Measurements from ENCODE around the gene SLC7A5. TPM values are rescaled to one million over a fixed set of nuclear protein-coding genes. Genes with fewer than 3 reads are reported as not detected.

Gene SLC7A5
- polyA plus RNA-seq, 1 experiment, result 60.2 TPM

GRCh38 chr16:87844120-87844733 lies 25.1 kb downstream of the SLC7A5 start:
- H3K27me3 ChIP-seq (ENCODE audit: control insufficient read depth, insufficient read depth, low read length), result no peaks in the 10 kb centered on the region
- TF ChIP-seq, protein P1, sequence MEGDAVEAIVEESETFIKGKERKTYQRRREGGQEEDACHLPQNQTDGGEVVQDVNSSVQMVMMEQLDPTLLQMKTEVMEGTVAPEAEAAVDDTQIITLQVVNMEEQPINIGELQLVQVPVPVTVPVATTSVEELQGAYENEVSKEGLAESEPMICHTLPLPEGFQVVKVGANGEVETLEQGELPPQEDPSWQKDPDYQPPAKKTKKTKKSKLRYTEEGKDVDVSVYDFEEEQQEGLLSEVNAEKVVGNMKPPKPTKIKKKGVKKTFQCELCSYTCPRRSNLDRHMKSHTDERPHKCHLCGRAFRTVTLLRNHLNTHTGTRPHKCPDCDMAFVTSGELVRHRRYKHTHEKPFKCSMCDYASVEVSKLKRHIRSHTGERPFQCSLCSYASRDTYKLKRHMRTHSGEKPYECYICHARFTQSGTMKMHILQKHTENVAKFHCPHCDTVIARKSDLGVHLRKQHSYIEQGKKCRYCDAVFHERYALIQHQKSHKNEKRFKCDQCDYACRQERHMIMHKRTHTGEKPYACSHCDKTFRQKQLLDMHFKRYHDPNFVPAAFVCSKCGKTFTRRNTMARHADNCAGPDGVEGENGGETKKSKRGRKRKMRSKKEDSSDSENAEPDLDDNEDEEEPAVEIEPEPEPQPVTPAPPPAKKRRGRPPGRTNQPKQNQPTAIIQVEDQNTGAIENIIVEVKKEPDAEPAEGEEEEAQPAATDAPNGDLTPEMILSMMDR (IDR thresholded peaks at IDR 0.05; ENCODE audit: insufficient read depth, low read depth, low read length), result no peak
- DNase-seq (ENCODE audit: low read depth), result no peak
- POLR2A ChIA-PET, result no interaction called here
- CTCF ChIA-PET, result interaction anchor here (4.0 kb wide), 1 partner anchor 65 kb away, joined by 25 read pairs; no protein-coding TSS in a partner anchor
- peaks cover 53% of the 10 kb centered on the region for H3K36me3 ChIP-seq (ENCODE audit: control insufficient read depth, insufficient read depth, low read length)
- H3K4me3 ChIP-seq (ENCODE audit: low read depth, low read length), result no peak overlapping the region

- Histone ChIP-seq H3K4me3 (ENCODE audit: low read depth, low read length) (no peak overlapping the region), H3K27me3 (ENCODE audit: control insufficient read depth, insufficient read depth, low read length) (no peaks in the 10 kb centered on the region), H3K36me3 (ENCODE audit: control insufficient read depth, insufficient read depth, low read length) (peaks cover 56% of the 10 kb centered on the region)
- TF ChIP-seq, protein P1 (IDR thresholded peaks at IDR 0.05; ENCODE audit: insufficient read depth, low read depth, low read length), result no peak
- CTCF ChIA-PET, result interaction anchor here (4.0 kb wide), 1 partner anchor 64 kb away, joined by 25 read pairs; no protein-coding TSS in a partner anchor
- DNase-seq (ENCODE audit: low read depth), result no peak
- POLR2A ChIA-PET, result no interaction called here
These were observed 25.6 kb downstream of the SLC7A5 start for GRCh38 chr16:87843678-87844105.

- no peaks in the 10 kb centered on the region for H3K27me3 ChIP-seq (ENCODE audit: control insufficient read depth, insufficient read depth, low read length)
- peaks cover 57% of the 10 kb centered on the region for H3K36me3 ChIP-seq (ENCODE audit: control insufficient read depth, insufficient read depth, low read length)
- no peak overlapping the region for H3K4me3 ChIP-seq (ENCODE audit: low read depth, low read length)
- CTCF ChIA-PET, result interaction anchor here (0.9 kb wide), 1 partner anchor 64 kb away, joined by 6 read pairs; no protein-coding TSS in a partner anchor
- DNase-seq (ENCODE audit: low read depth), result no peak
- POLR2A ChIA-PET, result no interaction called here
- TF ChIP-seq, protein P1 (IDR thresholded peaks at IDR 0.05; ENCODE audit: insufficient read depth, low read depth, low read length), result no peak
These were observed 27.0 kb downstream of the SLC7A5 start for GRCh38 chr16:87842209-87842869.

- ChIA-PET CTCF (no interaction called here), POLR2A (no interaction called here)
- peaks cover 62% of the 10 kb centered on the region for H3K36me3 ChIP-seq (ENCODE audit: control insufficient read depth, insufficient read depth, low read length)
These were observed 27.7 kb downstream of the SLC7A5 start for GRCh38 chr16:87841340-87842208.

More at GRCh38 chr16:87841340-87842208, 27.7 kb downstream of the SLC7A5 start:
- no peaks in the 10 kb centered on the region for H3K27me3 ChIP-seq (ENCODE audit: control insufficient read depth, insufficient read depth, low read length)
- TF ChIP-seq, protein P1 (IDR thresholded peaks at IDR 0.05; ENCODE audit: insufficient read depth, low read depth, low read length), result no peak
- DNase-seq (ENCODE audit: low read depth), result no peak
- no peak overlapping the region for H3K4me3 ChIP-seq (ENCODE audit: low read depth, low read length)

Measured in BJ (cell line).